RWPE2 (cell line): ENCODE results near the gene WNK1.
"Not testable (repeated sequence)": the region's sequence is repeated elsewhere in the genome, so short reads cannot be mapped to it uniquely, and the experiment has no call there.

Source experiments
- ATAC-seq: fragments of 200-7000 bp; cut with Tn5 transposase; 3 replicates; pipeline ENCODE4 v1.9.1; 2021; ENCODE audit warnings: low read depth
- DNase-seq: peaks from one replicate; pipeline ENCODE4 v3.0.0-alpha.2; 2020; ENCODE audit warnings: low spot score
- H3K27ac ChIP-seq: fragments of 450-650 bp; 2 replicates; pipeline ENCODE4 v1.5.1; 2017; ENCODE audit warnings: mild to moderate bottlenecking; ENCODE audit not compliant: poor library complexity, severe bottlenecking
- H3K27me3 ChIP-seq: fragments of 250-450 bp; sonication (Bioruptor Pico); 2 replicates; pipeline ENCODE4 v1.5.1; 2021; ENCODE audit warnings: mild to moderate bottlenecking, moderate library complexity; ENCODE audit not compliant: insufficient read depth, poor library complexity, severe bottlenecking
- H3K36me3 ChIP-seq: fragments of 250-450 bp; sonication (Bioruptor Pico); 2 replicates; pipeline ENCODE4 v1.5.1; 2020; ENCODE audit warnings: low read depth, mild to moderate bottlenecking, moderate library complexity
- H3K4me1 ChIP-seq: fragments of 250-450 bp; sonication (Bioruptor Pico); 2 replicates; pipeline ENCODE4 v1.5.1; 2021; ENCODE audit warnings: mild to moderate bottlenecking, moderate library complexity; ENCODE audit not compliant: insufficient read depth, poor library complexity, severe bottlenecking
- H3K4me3 ChIP-seq: fragments of 250-450 bp; sonication (Bioruptor Pico); 2 replicates; pipeline ENCODE4 v1.5.1; 2021; ENCODE audit warnings: mild to moderate bottlenecking, moderate library complexity; ENCODE audit not compliant: severe bottlenecking
- H3K9me3 ChIP-seq: fragments of 250-450 bp; sonication (Bioruptor Pico); 2 replicates; pipeline ENCODE4 v1.5.1; 2021; ENCODE audit warnings: mild to moderate bottlenecking, moderate library complexity; ENCODE audit not compliant: severe bottlenecking
- CTCF ChIP-seq: fragments of 450-650 bp; IDR thresholded peaks from one replicate; pipeline ENCODE4 v1.5.1; 2017; ENCODE audit warnings: mild to moderate bottlenecking, moderate library complexity; ENCODE audit not compliant: poor library complexity, severe bottlenecking

WNK1 gene

GRCh38 chr12:751999-752694, at the start of gene WNK1:
WNK1 (plus strand) TSS chr12:752579; CDS start chr12:753566, 987 bp downstream.
- Histone ChIP-seq H3K9me3 (no peaks in the 10 kb centered on the region), H3K4me1 (peaks cover 35% of the 10 kb centered on the region), H3K36me3 (peaks cover 14% of the 10 kb centered on the region), H3K27me3 (no peaks in the 10 kb centered on the region), H3K27ac (peak within 1 kb of the TSS; percentile 68), H3K4me3 (peak within 1 kb of the TSS; percentile 89)
- DNase-seq (peak; percentile 95), ATAC-seq (peak; percentile 71)
- TF ChIP-seq CTCF = no peak

GRCh38 chr12:704516-705242, 47.7 kb upstream of the WNK1 start:
- TF ChIP-seq CTCF = no peak
- no peaks in the 10 kb centered on the region for H3K27me3 ChIP-seq
- no peaks in the 10 kb centered on the region for H3K9me3 ChIP-seq
- H3K36me3 ChIP-seq = no peaks in the 10 kb centered on the region
- H3K4me1 ChIP-seq = no peaks in the 10 kb centered on the region
- H3K4me3 ChIP-seq = no peak overlapping the region
- DNase-seq (no peak), ATAC-seq (no peak)
- H3K27ac ChIP-seq = no peak overlapping the region

GRCh38 chr12:708084-708483, 44.3 kb upstream of the WNK1 start:
- H3K27me3 ChIP-seq, ATAC-seq, DNase-seq, H3K27ac ChIP-seq, H3K4me3 ChIP-seq, H3K36me3 ChIP-seq, H3K9me3 ChIP-seq, H3K4me1 ChIP-seq: not testable (repeated sequence)

GRCh38 chr12:709455-710020, 42.8 kb upstream of the WNK1 start:
- Histone ChIP-seq H3K27me3 (no peaks in the 10 kb centered on the region), H3K9me3 (no peaks in the 10 kb centered on the region), H3K4me3 (no peak overlapping the region), H3K36me3 (no peaks in the 10 kb centered on the region), H3K4me1 (peaks cover 8% of the 10 kb centered on the region), H3K27ac (no peak overlapping the region)
- DNase-seq = no peak
- no peak for ATAC-seq
- no peak for TF ChIP-seq CTCF

- H3K4me3 ChIP-seq = no peak overlapping the region
- ATAC-seq (peak; percentile 61; the same call in 1 of the 3 replicates), DNase-seq (no peak)
- H3K36me3 ChIP-seq = no peaks in the 10 kb centered on the region
- TF ChIP-seq CTCF = no peak
- H3K27me3 ChIP-seq = no peaks in the 10 kb centered on the region
- no peaks in the 10 kb centered on the region for H3K9me3 ChIP-seq
- peaks cover 8% of the 10 kb centered on the region for H3K4me1 ChIP-seq
- H3K27ac ChIP-seq = no peak overlapping the region
Measured at GRCh38 chr12:712172-712863, 40.1 kb upstream of the WNK1 start.
